HEK293T (cell line): ENCODE measurements around the gene UBR3.

Experiments
- CTCF ChIA-PET: fragments of 350-600 bp; formaldehyde crosslinking; extraction: SDS; loops from one replicate; lab custom pipeline; 2021; ENCODE audit warnings: antibody characterized with exemption, inconsistent platforms; lab: Yijun Ruan, JAX
- POLR2A ChIA-PET: fragments of 350-600 bp; formaldehyde crosslinking; extraction: SDS; loops from one replicate; lab custom pipeline; 2020; ENCODE audit warnings: antibody characterized with exemption, inconsistent platforms; lab: Yijun Ruan, JAX
- DNase-seq: peaks from one replicate; pipeline ENCODE4 v3.0.0; 2012; ENCODE audit warnings: mixed read lengths; ENCODE audit errors: extremely low spot score
- ARNT ChIP-seq: fragments of 450-650 bp; IDR thresholded peaks from 2 replicates; pipeline ENCODE4 v1.6.1; 2017; ENCODE audit warnings: mild to moderate bottlenecking
- BHLHE40 ChIP-seq: fragments of 450-650 bp; IDR thresholded peaks from 2 replicates; pipeline ENCODE4 v1.6.1; 2016; ENCODE audit warnings: mild to moderate bottlenecking, moderate library complexity, borderline replicate concordance
- CTBP1 ChIP-seq: fragments of 450-650 bp; IDR thresholded peaks from 2 replicates; pipeline ENCODE4 v1.6.1; 2016; ENCODE audit warnings: borderline replicate concordance
- ELF4 ChIP-seq: fragments of 450-650 bp; IDR thresholded peaks from 2 replicates; pipeline ENCODE4 v1.6.1; 2017; ENCODE audit warnings: antibody characterized with exemption
- FOXA1 ChIP-seq: fragments of 450-650 bp; IDR thresholded peaks from 2 replicates; pipeline ENCODE4 v1.6.1; 2016; ENCODE audit warnings: mild to moderate bottlenecking
- FOXK2 ChIP-seq: fragments of 450-650 bp; IDR thresholded peaks from 2 replicates; pipeline ENCODE4 v1.6.1; 2016; ENCODE audit warnings: mild to moderate bottlenecking
- FOXM1 ChIP-seq: fragments of 450-650 bp; IDR thresholded peaks from 2 replicates; pipeline ENCODE4 v1.6.1; 2017; ENCODE audit warnings: mild to moderate bottlenecking, borderline replicate concordance
- HDGF ChIP-seq: fragments of 450-650 bp; IDR thresholded peaks from 2 replicates; pipeline ENCODE4 v1.6.1; 2017; ENCODE audit warnings: antibody characterized with exemption, borderline replicate concordance
- L3MBTL2 ChIP-seq: fragments of 450-650 bp; conservative IDR thresholded peaks from 2 replicates; pipeline ENCODE4 v1.6.1; 2016; ENCODE audit warnings: mild to moderate bottlenecking
- LEF1 ChIP-seq: fragments of 450-650 bp; IDR thresholded peaks from 2 replicates; pipeline ENCODE4 v1.6.1; 2017; ENCODE audit warnings: mild to moderate bottlenecking, borderline replicate concordance
- NFRKB ChIP-seq: fragments of 450-650 bp; IDR thresholded peaks from 2 replicates; pipeline ENCODE4 v1.6.1; 2016; ENCODE audit warnings: mild to moderate bottlenecking, moderate library complexity
- PKNOX1 ChIP-seq: fragments of 450-650 bp; IDR thresholded peaks from 2 replicates; pipeline ENCODE4 v1.6.1; 2016
- SP1 ChIP-seq: fragments of 450-650 bp; IDR thresholded peaks from 2 replicates; pipeline ENCODE4 v1.6.1; 2017
- SUZ12 ChIP-seq: fragments of 450-650 bp; IDR thresholded peaks from 2 replicates; pipeline ENCODE4 v1.6.1; 2016; ENCODE audit warnings: mild to moderate bottlenecking
- TARDBP ChIP-seq: fragments of 450-650 bp; IDR thresholded peaks from 2 replicates; pipeline ENCODE4 v1.6.1; 2016
- ZNF384 ChIP-seq: fragments of 450-650 bp; IDR thresholded peaks from 2 replicates; pipeline ENCODE4 v1.6.1; 2016

The UBR3 gene

GRCh38 chr2:170026361-170026760 is 199.1 kb downstream of the UBR3 start:
- TF ChIP-seq FOXK2 = no peak
- no peak for TF ChIP-seq ARNT
- TF ChIP-seq ZNF384 = no peak
- TF ChIP-seq L3MBTL2 = no peak
- TF ChIP-seq ELF4 = no peak
- no peak for TF ChIP-seq SUZ12
- no peak for TF ChIP-seq NFRKB
- no peak for TF ChIP-seq PKNOX1
- no peak for TF ChIP-seq BHLHE40
- no peak for TF ChIP-seq FOXM1
- TF ChIP-seq HDGF = no peak
- no peak for TF ChIP-seq CTBP1
- no peak for TF ChIP-seq TARDBP
- TF ChIP-seq LEF1 = no peak
- no peak for TF ChIP-seq SP1
- TF ChIP-seq FOXA1 = no peak
- ChIA-PET POLR2A (no interaction called here), CTCF (no interaction called here)
- no peak for DNase-seq

GRCh38 chr2:170029551-170029950 is 202.3 kb downstream of the UBR3 start:
- ChIA-PET CTCF (no interaction called here), POLR2A (no interaction called here)
- TF ChIP-seq L3MBTL2 (no peak), FOXA1 (no peak), BHLHE40 (no peak), FOXM1 (no peak), ZNF384 (no peak), LEF1 (no peak), FOXK2 (no peak), ELF4 (no peak)
- DNase-seq = no peak

GRCh38 chr2:170030040-170030439 is 202.8 kb downstream of the UBR3 start:
- CTCF ChIA-PET = no interaction called here
- TF ChIP-seq LEF1 (no peak), TARDBP (no peak), SP1 (no peak), FOXA1 (no peak), SUZ12 (no peak), FOXK2 (no peak), BHLHE40 (no peak), PKNOX1 (no peak), ZNF384 (no peak), ARNT (no peak), NFRKB (no peak), ELF4 (no peak), HDGF (no peak), CTBP1 (no peak), L3MBTL2 (no peak), FOXM1 (no peak)
- no peak for DNase-seq
- POLR2A ChIA-PET = no interaction called here

- TF ChIP-seq CTBP1 = no peak
- no peak for TF ChIP-seq PKNOX1
- TF ChIP-seq SUZ12 = no peak
- no peak for TF ChIP-seq ZNF384
- no peak for TF ChIP-seq TARDBP
- TF ChIP-seq LEF1 = no peak
- TF ChIP-seq FOXM1 = no peak
- no peak for TF ChIP-seq FOXA1
- no peak for TF ChIP-seq FOXK2
- TF ChIP-seq NFRKB = no peak
- no peak for TF ChIP-seq SP1
- TF ChIP-seq ARNT = no peak
- ChIA-PET CTCF (no interaction called here), POLR2A (no interaction called here)
- no peak for DNase-seq
Observed at GRCh38 chr2:170031288-170031687, 204.0 kb downstream of the UBR3 start.

GRCh38 chr2:170034596-170034995 is 207.3 kb downstream of the UBR3 start:
- POLR2A ChIA-PET = no interaction called here
- CTCF ChIA-PET = no interaction called here
- no peak for DNase-seq
- no peak for TF ChIP-seq SUZ12
- TF ChIP-seq FOXM1 = no peak
- no peak for TF ChIP-seq HDGF

GRCh38 chr2:170038734-170039133 is 211.5 kb downstream of the UBR3 start:
- ChIA-PET POLR2A (no interaction called here), CTCF (no interaction called here)
- no peak for TF ChIP-seq PKNOX1
- no peak for TF ChIP-seq L3MBTL2
- no peak for TF ChIP-seq CTBP1
- TF ChIP-seq TARDBP = no peak
- TF ChIP-seq ELF4 = no peak
- no peak for TF ChIP-seq FOXK2
- no peak for TF ChIP-seq NFRKB
- no peak for TF ChIP-seq SP1
- DNase-seq = no peak
